ENCODE data around the gene CIAO2A.

CIAO2A gene

GRCh38 chr15:64037966-64038365, 55.7 kb downstream of the CIAO2A start:
- no peak for DNase-seq

GRCh38 chr15:64037116-64037515, 56.5 kb downstream of the CIAO2A start:
- DNase-seq, result no peak

GRCh38 chr15:64035525-64035924, 58.1 kb downstream of the CIAO2A start:
- no peak for DNase-seq

- no peak for DNase-seq
Measured at GRCh38 chr15:64034519-64034918, 59.1 kb downstream of the CIAO2A start.

GRCh38 chr15:64032329-64032728, 61.3 kb downstream of the CIAO2A start:
- DNase-seq, result no peak

- DNase-seq, result no peak
Measured at GRCh38 chr15:64030123-64030522, 63.5 kb downstream of the CIAO2A start.

GRCh38 chr15:64029633-64030032, 64.0 kb downstream of the CIAO2A start:
- no peak for DNase-seq

GRCh38 chr15:64029110-64029509, 64.5 kb downstream of the CIAO2A start:
- no peak for DNase-seq

- no peak for DNase-seq
Measured at GRCh38 chr15:64026591-64026990, 67.0 kb downstream of the CIAO2A start.

- DNase-seq, result peak; percentile 27
Measured at GRCh38 chr15:64024172-64025050, 69.2 kb downstream of the CIAO2A start.

- no peak for DNase-seq
Measured at GRCh38 chr15:64023220-64023619, 70.4 kb downstream of the CIAO2A start.

- DNase-seq, result no peak
Measured at GRCh38 chr15:64022571-64022970, 71.1 kb downstream of the CIAO2A start.
